ENCODE data around the gene PRIMPOL.

The PRIMPOL gene

GRCh38 chr4:184628103-184628502, 21.4 kb upstream of the PRIMPOL start:
- DNase-seq (no peak), ATAC-seq (ENCODE audit: insufficient read depth, low read depth) (no peak)
- no peak overlapping the region for H3K9ac ChIP-seq (ENCODE audit: low read depth, low read length)
- TF ChIP-seq CTCF (IDR thresholded peaks at IDR 0.05; ENCODE audit: borderline replicate concordance, extremely low read depth, low read length, poor library complexity, severe bottlenecking) (no peak), EZH2 (IDR thresholded peaks at IDR 0.05; ENCODE audit: borderline replicate concordance, low read depth, low read length, severe bottlenecking) (no peak)
- H3K79me2 ChIP-seq (ENCODE audit: insufficient read depth, low read length): no peaks in the 10 kb centered on the region
- H3K27ac ChIP-seq (ENCODE audit: low read length): no peak overlapping the region
- H3K4me3 ChIP-seq (ENCODE audit: low read depth in 1 of 2, low read length in 2 of 2): no peak overlapping the region
- H2AFZ ChIP-seq (ENCODE audit: low read depth, low read length): no peak overlapping the region
- H4K20me1 ChIP-seq (ENCODE audit: insufficient read depth, low read length): no peaks in the 10 kb centered on the region
- H3K4me1 ChIP-seq (ENCODE audit: insufficient read depth, low read length): no peaks in the 10 kb centered on the region
- no peaks in the 10 kb centered on the region for H3K27me3 ChIP-seq (ENCODE audit: insufficient read depth, low read length, poor library complexity)
- peaks cover 66% of the 10 kb centered on the region for H3K36me3 ChIP-seq (ENCODE audit: insufficient read depth, low read length)
- no peak overlapping the region for H3K4me2 ChIP-seq (ENCODE audit: insufficient read depth, low read length)
- H3K9me3 ChIP-seq (ENCODE audit: insufficient read depth, low read length, severe bottlenecking): no peaks in the 10 kb centered on the region

GRCh38 chr4:184632842-184633241, 16.7 kb upstream of the PRIMPOL start:
- TF ChIP-seq EZH2 (IDR thresholded peaks at IDR 0.05; ENCODE audit: borderline replicate concordance, low read depth, low read length, severe bottlenecking) (no peak), CTCF (IDR thresholded peaks at IDR 0.05; ENCODE audit: borderline replicate concordance, extremely low read depth, low read length, poor library complexity, severe bottlenecking) (no peak)
- H3K27ac ChIP-seq (ENCODE audit: low read length): no peak overlapping the region
- H4K20me1 ChIP-seq (ENCODE audit: insufficient read depth, low read length): peaks cover 9% of the 10 kb centered on the region; the same call in 1 of the 2 replicates
- no peak for ATAC-seq (ENCODE audit: insufficient read depth, low read depth)
- H3K9ac ChIP-seq (ENCODE audit: low read depth, low read length): no peak overlapping the region
- H3K27me3 ChIP-seq (ENCODE audit: insufficient read depth, low read length, poor library complexity): no peaks in the 10 kb centered on the region
- peaks cover 95% of the 10 kb centered on the region for H3K36me3 ChIP-seq (ENCODE audit: insufficient read depth, low read length)
- no peak overlapping the region for H3K4me3 ChIP-seq (ENCODE audit: low read depth in 1 of 2, low read length in 2 of 2)
- DNase-seq: no peak
- H3K9me3 ChIP-seq (ENCODE audit: insufficient read depth, low read length, severe bottlenecking): no peaks in the 10 kb centered on the region
- H3K4me1 ChIP-seq (ENCODE audit: insufficient read depth, low read length): no peaks in the 10 kb centered on the region
- no peak overlapping the region for H3K4me2 ChIP-seq (ENCODE audit: insufficient read depth, low read length)
- H2AFZ ChIP-seq (ENCODE audit: low read depth, low read length): no peak overlapping the region
- H3K79me2 ChIP-seq (ENCODE audit: insufficient read depth, low read length): peaks cover 12% of the 10 kb centered on the region

DNA sequence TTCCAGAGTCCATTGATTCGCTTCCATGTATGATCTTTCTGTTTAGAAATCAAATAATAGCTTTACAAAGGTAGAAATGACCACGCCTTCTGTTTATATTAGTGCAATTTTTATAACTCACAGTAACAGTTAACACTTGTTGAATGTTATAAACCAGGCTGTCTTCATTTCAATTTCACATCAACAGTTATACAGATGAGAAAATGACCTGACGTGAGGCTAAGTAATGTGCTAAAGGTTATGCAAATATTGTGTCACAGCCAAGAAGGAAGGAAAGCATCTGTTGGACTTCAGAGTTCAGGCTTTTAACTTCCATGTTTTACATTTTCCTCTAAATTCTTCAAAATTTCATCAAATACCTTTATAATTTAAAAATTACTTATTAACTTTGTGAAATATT, 14.2 kb upstream of the PRIMPOL start:
- DNase-seq: no peak
- no peaks in the 10 kb centered on the region for H3K9me3 ChIP-seq (ENCODE audit: insufficient read depth, low read length, severe bottlenecking)
- H3K79me2 ChIP-seq (ENCODE audit: insufficient read depth, low read length): peaks cover 38% of the 10 kb centered on the region
- no peak overlapping the region for H3K27ac ChIP-seq (ENCODE audit: low read length)
- H3K9ac ChIP-seq (ENCODE audit: low read depth, low read length): no peak overlapping the region
- no peak overlapping the region for H2AFZ ChIP-seq (ENCODE audit: low read depth, low read length)
- H3K4me1 ChIP-seq (ENCODE audit: insufficient read depth, low read length): no peaks in the 10 kb centered on the region
- H3K4me3 ChIP-seq (ENCODE audit: low read depth in 1 of 2, low read length in 2 of 2): no peak overlapping the region
- ATAC-seq (ENCODE audit: insufficient read depth, low read depth): no peak
- TF ChIP-seq CTCF (IDR thresholded peaks at IDR 0.05; ENCODE audit: borderline replicate concordance, extremely low read depth, low read length, poor library complexity, severe bottlenecking) (no peak), EZH2 (IDR thresholded peaks at IDR 0.05; ENCODE audit: borderline replicate concordance, low read depth, low read length, severe bottlenecking) (no peak)
- no peaks in the 10 kb centered on the region for H3K27me3 ChIP-seq (ENCODE audit: insufficient read depth, low read length, poor library complexity)
- peaks cover 87% of the 10 kb centered on the region for H3K36me3 ChIP-seq (ENCODE audit: insufficient read depth, low read length)
- peaks cover 26% of the 10 kb centered on the region; the same call in 1 of the 2 replicates for H4K20me1 ChIP-seq (ENCODE audit: insufficient read depth, low read length)
- H3K4me2 ChIP-seq (ENCODE audit: insufficient read depth, low read length): no peak overlapping the region

GRCh38 chr4:184636144-184636543, 13.4 kb upstream of the PRIMPOL start:
- H4K20me1 ChIP-seq (ENCODE audit: insufficient read depth, low read length): peaks cover 32% of the 10 kb centered on the region; the same call in 1 of the 2 replicates
- H3K9ac ChIP-seq (ENCODE audit: low read depth, low read length): no peak overlapping the region
- no peaks in the 10 kb centered on the region for H3K9me3 ChIP-seq (ENCODE audit: insufficient read depth, low read length, severe bottlenecking)
- H3K79me2 ChIP-seq (ENCODE audit: insufficient read depth, low read length): peaks cover 45% of the 10 kb centered on the region
- no peak overlapping the region for H2AFZ ChIP-seq (ENCODE audit: low read depth, low read length)
- no peak for ATAC-seq (ENCODE audit: insufficient read depth, low read depth)
- H3K36me3 ChIP-seq (ENCODE audit: insufficient read depth, low read length): peaks cover 82% of the 10 kb centered on the region
- DNase-seq: no peak
- no peak overlapping the region for H3K4me2 ChIP-seq (ENCODE audit: insufficient read depth, low read length)
- no peaks in the 10 kb centered on the region for H3K4me1 ChIP-seq (ENCODE audit: insufficient read depth, low read length)
- H3K27ac ChIP-seq (ENCODE audit: low read length): no peak overlapping the region
- no peaks in the 10 kb centered on the region for H3K27me3 ChIP-seq (ENCODE audit: insufficient read depth, low read length, poor library complexity)
- H3K4me3 ChIP-seq (ENCODE audit: low read depth in 1 of 2, low read length in 2 of 2): no peak overlapping the region
- TF ChIP-seq EZH2 (IDR thresholded peaks at IDR 0.05; ENCODE audit: borderline replicate concordance, low read depth, low read length, severe bottlenecking): no peak
- TF ChIP-seq CTCF (IDR thresholded peaks at IDR 0.05; ENCODE audit: borderline replicate concordance, extremely low read depth, low read length, poor library complexity, severe bottlenecking): no peak
